Stimulated activated CD8-positive, alpha-beta memory T cell treated with anti-CD3 and anti-CD28 coated beads, Interleukin-2, amount 100 ng/mL, for 1 hour (primary cell): ENCODE results near the gene SCN1A.
A peak's percentile ranks its signal among the peaks of the same experiment; 100 is the strongest.
"Not testable (repeated sequence)": the region's sequence is repeated elsewhere in the genome, so short reads cannot be mapped to it uniquely, and the experiment has no call there.

Experiments used
- DNase-seq, 2 donors: peaks; one replicate each; pipeline ENCODE4 v3.0.0-alpha.2; 2020; ENCODE audit warnings: low read depth in 2 of 2

Gene SCN1A

DNA sequence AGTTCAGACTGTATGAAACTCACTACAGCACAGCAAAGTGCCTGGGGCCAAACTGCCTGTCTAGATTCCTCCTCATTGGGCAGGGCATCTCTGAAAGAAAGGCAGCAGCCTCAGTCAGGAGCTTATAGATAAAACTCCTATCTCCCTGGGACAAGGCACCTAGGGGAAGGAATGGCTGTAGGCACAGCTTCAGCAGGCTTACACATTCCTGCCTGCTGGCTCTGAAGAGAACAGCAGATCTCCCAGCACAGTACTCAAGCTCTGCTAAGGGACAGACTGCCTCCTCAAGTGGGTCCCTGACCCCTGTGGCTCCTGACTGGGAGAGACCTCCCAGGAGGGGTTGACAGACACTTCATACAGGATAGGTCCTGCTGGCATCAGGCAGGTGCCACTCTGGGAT is 155.7 kb downstream of the SCN1A start:
- DNase-seq: not testable (repeated sequence)

DNA sequence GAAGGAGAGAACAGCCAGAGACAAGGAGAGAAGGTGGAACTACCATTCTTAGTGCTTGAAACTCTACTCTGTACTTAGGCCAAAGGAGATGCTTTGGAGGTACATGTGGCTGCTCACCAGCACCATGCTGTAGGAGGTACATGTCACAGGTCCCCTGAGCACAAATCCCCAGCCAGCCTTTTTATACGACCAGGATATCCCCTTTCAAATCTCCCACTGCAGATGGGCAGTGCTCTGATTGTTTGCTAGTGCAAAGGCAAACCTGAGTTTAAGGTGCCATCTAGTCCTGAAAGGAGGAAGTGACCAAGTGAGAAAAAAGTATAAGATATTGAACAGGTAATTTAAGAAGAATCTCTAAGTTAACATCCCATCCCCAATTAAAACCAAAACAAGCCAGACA is 157.2 kb downstream of the SCN1A start:
- no peak for DNase-seq

DNA sequence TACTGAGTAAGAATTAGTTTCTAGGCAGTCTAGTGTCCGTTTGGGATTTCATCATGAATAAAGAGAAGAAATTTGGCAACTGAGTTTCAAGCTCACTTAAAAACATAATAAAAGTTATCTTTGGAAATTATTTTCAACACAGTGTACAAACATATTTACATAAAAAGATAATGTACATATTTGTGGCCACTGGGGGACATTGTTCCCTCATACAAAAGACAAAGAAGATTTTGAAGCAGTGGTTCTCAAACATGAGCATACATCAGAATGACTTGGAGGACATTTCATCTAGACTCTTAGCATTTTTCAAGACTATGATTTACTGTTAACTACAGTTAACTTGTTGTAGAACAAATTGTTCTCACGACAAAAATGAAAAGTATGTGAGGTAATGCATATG is 158.6 kb downstream of the SCN1A start:
- no peak for DNase-seq

DNA sequence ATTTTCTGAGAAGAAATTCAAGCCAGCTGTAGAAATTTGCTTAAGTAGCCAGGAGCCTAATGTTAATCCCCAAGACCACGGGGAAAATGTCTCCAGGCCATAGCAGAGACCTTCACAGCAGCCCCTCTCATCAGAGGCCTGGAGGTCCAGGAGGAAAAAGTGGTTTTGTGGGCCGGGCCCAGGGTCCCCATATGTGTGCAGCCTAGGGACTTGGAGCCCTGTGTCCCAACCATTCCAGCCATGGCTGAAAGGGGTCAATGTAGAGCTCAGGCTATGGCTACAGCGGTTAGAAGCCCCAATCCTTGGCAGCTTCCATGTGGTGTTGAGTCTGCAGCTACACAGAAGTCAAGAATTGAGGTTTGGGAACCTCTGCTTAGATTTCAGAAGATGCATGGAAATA is 160.1 kb downstream of the SCN1A start:
- DNase-seq: no peak

DNA sequence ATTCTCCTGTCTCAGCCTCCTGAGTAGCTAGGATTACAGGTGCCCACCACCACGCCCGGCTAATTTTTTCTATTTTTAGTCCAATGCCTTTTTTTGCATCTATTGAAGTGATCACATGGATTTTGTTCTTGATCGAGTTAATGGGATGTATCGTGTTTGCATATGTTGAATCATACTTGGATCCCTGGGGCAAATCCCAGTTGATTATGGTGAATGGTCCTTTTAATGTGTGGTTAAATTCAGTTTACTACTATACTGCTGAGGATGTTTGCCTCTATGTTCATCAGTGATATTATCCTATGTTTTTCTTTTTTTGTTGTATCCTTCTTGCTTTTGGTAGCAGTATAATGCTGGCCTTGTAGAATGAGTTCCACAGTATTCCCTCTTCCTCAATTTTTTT is 166.0 kb downstream of the SCN1A start:
- DNase-seq: no peak

DNA sequence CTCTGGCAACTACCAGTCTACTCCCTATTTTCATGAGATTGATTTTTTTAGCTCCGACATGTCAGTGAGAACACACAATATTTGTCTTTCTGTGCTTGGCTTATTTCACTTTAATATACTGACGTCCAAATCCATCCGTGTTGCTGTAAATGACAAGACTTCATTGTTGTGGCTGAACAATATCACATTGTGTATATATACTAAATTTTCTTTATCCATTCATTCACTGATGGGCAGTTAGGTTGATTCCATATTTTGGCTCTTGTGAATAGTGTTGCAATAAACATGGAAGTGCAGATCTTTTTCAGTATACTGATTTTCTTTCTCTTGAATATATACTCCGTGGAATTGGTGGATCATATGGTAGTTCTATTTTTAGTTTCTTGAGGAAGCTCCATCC is 168.4 kb downstream of the SCN1A start:
- no peak for DNase-seq

DNA sequence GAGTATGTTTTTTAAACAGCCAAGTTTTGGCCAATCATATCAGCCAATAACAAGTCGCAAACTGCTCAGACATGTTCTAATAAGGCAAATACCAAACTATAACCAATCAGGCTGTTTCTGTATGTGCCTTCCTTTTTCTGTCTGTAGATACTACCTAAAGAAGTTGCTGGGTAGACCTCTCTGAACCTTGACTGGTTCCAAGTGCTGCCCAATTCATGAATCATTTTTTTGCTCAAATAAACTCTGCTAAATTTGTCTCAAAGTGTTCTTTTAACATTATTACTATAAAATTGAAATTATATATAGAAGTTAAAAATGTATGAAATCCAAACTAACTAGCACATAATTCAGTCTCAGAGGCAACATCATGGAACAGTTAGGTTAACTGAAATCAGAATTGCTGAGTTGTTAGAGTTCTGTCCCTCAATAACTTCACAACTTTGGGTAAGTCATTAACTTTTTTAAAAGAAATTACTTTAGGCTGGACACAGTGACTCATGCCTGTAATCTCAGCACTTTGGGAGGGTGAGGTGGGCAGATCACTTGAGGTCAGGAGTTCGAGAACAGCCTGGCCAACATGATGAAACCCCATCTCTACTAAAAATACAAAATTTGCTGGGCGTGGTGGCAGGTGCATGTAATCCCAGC is 169.4 kb downstream of the SCN1A start:
- DNase-seq: no peak

DNA sequence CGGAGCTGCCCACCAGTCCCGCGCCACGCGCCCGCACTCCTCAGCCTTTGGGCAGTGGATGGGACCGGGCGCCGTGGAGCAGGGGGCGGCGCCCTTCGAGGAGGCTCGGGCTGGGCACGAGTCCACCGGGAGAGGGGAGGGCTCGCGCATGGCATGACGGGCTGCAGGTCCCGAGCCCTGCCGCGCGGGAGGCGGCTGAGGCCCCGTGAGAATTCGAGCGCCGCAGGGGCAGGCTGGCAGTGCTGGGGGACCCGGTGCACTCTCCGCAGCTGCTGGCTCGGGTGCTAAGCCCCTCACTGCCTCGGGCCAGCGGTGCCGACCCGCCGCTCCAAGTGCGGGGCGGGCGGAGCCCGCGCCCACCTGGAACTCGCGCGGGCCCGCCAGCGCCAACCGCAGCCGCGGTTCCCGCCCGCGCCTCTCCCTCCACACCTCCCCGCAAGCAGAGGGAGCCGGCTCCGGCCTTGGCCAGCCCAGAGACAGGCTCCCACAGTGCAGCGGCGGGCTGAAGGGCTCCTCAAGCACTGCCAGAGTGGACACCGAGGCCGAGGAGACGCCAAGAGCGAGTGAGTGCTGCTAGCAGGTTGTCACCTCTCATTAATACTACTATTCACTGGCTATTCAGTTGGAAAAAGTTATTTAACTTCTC is 170.7 kb downstream of the SCN1A start:
- DNase-seq: no peak

DNA sequence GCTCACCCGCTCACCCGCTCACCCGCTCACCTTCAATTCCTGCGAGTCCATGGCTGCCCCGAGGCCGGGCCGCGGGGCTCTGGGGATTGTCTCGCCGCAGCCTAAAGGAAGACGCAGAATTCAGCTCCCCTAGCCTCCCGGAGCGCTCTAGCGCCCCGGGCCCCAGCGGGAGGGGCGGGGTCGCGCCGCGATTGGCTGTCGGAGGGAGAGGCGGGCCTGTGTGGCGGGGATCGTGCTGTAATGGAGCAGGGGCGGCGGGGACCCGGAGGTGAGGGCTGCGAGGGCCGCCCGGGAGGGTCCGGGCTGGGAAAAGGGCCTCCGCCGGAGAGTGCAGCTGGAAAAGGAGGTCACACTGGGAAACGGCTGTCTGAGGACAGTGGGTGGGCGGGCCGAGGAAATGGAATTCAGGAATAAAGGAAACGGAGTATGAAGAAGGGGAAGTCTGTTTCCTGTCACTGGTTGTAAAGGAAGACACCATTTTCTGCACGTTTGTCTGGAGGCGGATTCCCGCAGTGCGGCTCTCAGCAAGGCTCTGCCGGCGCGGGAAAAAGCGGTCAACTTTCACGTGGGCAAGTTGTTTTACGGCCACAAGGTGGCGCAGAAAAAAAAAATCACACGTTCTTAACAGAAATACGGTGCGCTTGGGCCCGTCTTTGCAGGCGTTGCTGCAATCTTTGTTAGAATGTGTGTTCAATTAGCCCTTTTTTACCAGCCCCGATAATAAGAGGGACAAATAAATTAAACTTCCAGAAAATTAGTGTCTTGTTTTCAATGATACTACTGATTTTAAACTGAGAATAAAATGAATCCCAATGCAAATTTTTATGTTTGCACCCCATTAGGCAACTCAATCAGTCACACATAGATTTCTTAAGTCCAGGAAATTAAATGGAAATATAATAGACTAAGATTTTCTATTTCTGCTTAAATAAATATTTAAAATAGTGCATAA is 173.9 kb downstream of the SCN1A start, which contains the start of gene TTC21B:
Gene TTC21B, minus strand, starts transcription at position 122 of the 952 bp plus-strand sequence. Its CDS starts 71 bp downstream, at position 51.
- DNase-seq: peak; percentile 83 to 91

DNA sequence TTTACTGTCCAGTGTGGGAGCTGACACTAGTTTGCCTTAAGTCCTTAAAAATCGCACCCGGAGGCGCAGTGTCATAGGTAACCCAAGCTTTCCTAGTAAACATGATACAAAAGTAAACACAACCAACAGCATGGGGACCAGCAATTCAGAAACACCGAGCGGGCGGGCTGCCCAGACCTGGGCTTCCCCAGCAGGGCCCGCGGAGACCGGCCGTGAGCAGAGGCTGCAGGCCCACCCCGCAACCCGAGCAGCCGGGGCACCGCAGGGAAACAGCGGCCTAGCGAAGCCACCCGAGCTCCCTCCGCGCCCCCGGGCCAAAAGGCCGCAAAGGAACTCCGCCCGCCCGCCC is 174.5 kb downstream of the SCN1A start:
- no peak for DNase-seq

DNA sequence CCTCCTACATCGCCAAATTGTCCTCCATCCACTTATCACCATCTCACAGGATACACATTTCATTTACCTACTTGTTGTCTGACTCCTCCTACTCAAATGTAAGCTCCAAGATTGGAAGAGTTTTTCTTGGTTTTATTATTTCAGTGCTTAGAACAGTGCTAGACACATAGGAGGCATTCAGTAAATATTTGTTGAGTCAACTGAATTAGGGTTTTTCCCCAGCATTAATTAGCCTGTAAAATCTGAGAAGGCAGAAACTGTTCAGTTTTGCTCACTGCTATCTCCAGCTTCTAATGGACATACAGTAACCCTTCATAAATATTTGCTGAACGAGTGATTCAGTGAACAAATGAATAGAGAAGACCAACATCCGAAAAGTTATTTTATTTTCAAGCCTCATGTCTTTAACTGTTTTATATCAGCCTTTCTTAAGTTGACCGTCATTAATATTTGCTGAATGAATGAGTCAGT is 175.0 kb downstream of the SCN1A start:
- no peak for DNase-seq

DNA sequence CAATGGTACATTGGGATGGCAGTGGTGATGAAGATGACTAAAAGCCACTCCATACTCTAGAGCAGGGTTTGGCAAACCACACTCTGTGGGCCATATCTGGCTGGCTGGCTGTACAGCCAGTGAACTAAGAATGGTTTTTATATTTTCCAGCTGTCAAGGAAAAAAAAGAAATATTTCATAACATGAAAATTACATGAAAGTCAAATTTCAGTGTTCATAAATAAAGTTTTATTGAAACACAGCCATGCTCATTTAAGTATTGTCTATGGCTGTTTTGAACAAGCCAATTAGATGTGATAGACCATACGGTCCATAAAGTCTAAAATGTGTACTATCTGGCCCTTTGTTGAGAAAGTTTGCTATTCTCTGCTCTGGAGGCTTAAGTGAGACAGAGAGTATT is 175.7 kb downstream of the SCN1A start:
- no peak for DNase-seq

DNA sequence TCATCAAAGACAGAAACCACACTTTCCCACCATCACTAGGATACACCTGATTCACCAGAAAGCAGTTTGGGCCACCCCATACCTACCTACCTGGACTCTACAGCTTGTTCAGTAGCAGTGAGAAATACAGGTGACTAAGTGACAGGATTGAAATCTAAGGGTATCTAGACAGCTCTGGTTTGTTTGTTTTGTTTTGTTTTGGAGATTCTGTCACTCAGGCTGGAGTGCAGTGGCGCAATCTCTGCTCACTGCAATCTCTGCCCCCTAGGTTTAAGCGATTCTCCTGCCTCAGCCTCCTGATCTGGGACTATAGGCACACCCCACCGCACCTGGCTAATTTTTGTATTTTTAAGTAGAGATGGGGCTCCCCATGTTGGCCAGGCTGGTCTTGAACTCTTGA is 177.4 kb downstream of the SCN1A start:
- DNase-seq: no peak

DNA sequence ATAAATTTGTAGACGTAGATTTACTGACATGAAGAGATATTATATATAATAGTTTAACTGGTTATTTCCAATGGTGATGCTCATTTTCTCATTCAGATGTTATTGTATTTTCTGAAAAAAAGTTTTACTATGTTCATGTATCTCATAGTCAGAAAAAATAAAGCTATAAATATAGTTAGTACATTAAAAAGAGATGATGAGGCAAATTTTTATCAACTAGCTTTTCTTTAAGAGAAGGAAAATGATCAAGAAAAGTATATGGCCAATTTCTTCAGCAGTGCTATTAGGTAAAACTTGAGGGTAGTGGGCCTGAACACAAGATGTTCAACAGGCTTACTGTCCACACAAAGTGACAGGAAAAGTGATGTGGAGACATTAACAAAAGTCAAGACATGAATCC is 186.0 kb downstream of the SCN1A start:
- no peak for DNase-seq

DNA sequence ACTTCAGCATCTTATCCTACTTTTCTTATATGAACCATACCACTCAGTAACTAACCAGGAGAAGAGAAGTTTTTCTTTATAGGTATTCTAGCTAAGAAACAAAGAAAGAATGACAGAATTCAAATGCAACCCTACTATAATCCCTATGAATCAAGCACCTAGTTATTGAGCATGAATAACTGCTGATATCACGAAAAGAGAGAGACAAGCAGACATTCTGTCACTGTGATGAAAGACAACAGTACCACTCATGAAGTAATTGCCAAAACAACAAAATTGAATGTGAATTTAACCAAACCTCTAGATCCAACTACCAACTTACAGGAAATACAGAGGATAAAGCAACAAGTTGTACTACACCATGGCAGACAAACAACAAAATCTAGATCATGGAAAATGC is 189.6 kb downstream of the SCN1A start:
- DNase-seq: no peak
